HepG2 (cell line): ENCODE measurements around the gene SHCBP1L. TPM values are rescaled to one million over a fixed set of nuclear protein-coding genes. Genes with fewer than 3 reads are reported as not detected.

Experiments
- ATAC-seq: fragments of 200-7000 bp; cut with Tn5 transposase; 3 replicates; pipeline ENCODE4 v1.9.1; 2020; ENCODE audit warnings: mild to moderate bottlenecking, moderate library complexity
- BruUV-seq: library from RNA; stranded (reverse); fragments of 400-500 nt; replicated peaks from 2 replicates; lab custom pipeline; 2021; lab: Mats Ljungman, UMichigan
- CTCF ChIA-PET: fragments of 300-600 bp; formaldehyde crosslinking; extraction: SDS; loops from one replicate; lab custom pipeline; 2021; ENCODE audit warnings: low total read pairs, inconsistent platforms, low intra/inter-chr PET ratio; lab: Yijun Ruan, JAX
- POLR2A ChIA-PET: fragments of 350-600 bp; sonication (Branson Sonifier 250); formaldehyde crosslinking; loops from one replicate; lab custom pipeline; 2020; ENCODE audit warnings: antibody characterized with exemption, inconsistent platforms; lab: Yijun Ruan, JAX
- DNase-seq: peaks from one replicate; pipeline ENCODE4 v3.0.0-alpha.2; 2015; ENCODE audit warnings: low spot score
- FAIRE-seq: peaks from 3 replicates; lab custom pipeline; 2011; peaks lifted over from hg19 to GRCh38; lab: Jason Lieb, UNC
- H2AFZ ChIP-seq: one replicate; pipeline ENCODE4 v1.6.1; 2011; ENCODE audit warnings: low read length, inconsistent platforms
- H3K27ac ChIP-seq: fragments of 300-600 bp; 3 replicates; pipeline ENCODE4 v1.8.0; 2011; ENCODE audit warnings: mixed run types, mild to moderate bottlenecking, mixed read lengths, low read length, inconsistent platforms; ENCODE audit not compliant: insufficient read depth; ENCODE audit errors: extremely low read length
- H3K27me3 ChIP-seq, 2 experiments: fragments of 200-600 bp in 1 of 2; 2 replicates in 1 of 2; 3 replicates in 1 of 2; pipeline versions ENCODE4 v1.6.0 to v1.8.0; 2011; ENCODE audit warnings: low read length in 2 of 2, mild to moderate bottlenecking in 2 of 2, moderate library complexity in 2 of 2, inconsistent platforms in 1 of 2; ENCODE audit not compliant: insufficient read depth in 2 of 2, control insufficient read depth in 1 of 2
- H3K36me3 ChIP-seq, 2 experiments: fragments of 200-600 bp in 1 of 2; replicated peaks in 1 of 2; 2 replicates in 1 of 2; 3 replicates in 1 of 2; pipeline versions ENCODE4 v1.5.1 to v1.8.0; 2011; ENCODE audit warnings: low read length in 2 of 2, inconsistent platforms in 1 of 2; ENCODE audit not compliant: insufficient read depth in 2 of 2, control insufficient read depth in 1 of 2
- H3K4me1 ChIP-seq: 2 replicates; pipeline ENCODE4 v1.5.1; 2012; ENCODE audit warnings: low read length, inconsistent platforms; ENCODE audit not compliant: insufficient read depth
- H3K4me2 ChIP-seq: 2 replicates; pipeline ENCODE4 v1.6.0; 2011; ENCODE audit warnings: low read depth, low read length, inconsistent platforms
- H3K4me3 ChIP-seq, 3 experiments: fragments of 200-600 bp in 1 of 3; sonication (generic), shearing (Covaris generic) in 1 of 3; replicated peaks in 1 of 3; 2 replicates each; pipeline ENCODE4 v1.5.1; 2011 to 2016; ENCODE audit warnings: low read length in 3 of 3, inconsistent platforms in 2 of 3, low read depth in 2 of 3, mild to moderate bottlenecking in 2 of 3, control low read depth in 1 of 3, mixed read lengths in 1 of 3; ENCODE audit not compliant: insufficient read depth in 1 of 3
- H3K79me2 ChIP-seq: one replicate; pipeline ENCODE4 v1.6.1; 2011; ENCODE audit warnings: low read length, inconsistent platforms; ENCODE audit not compliant: insufficient read depth
- H3K9ac ChIP-seq: 2 replicates; pipeline ENCODE4 v1.6.0; 2011; ENCODE audit warnings: mild to moderate bottlenecking, low read depth, low read length, inconsistent platforms; ENCODE audit not compliant: insufficient read depth
- H3K9me3 ChIP-seq: 2 replicates; pipeline ENCODE4 v1.5.1; 2012; ENCODE audit warnings: mild to moderate bottlenecking, low read length
- H4K20me1 ChIP-seq: 2 replicates; pipeline ENCODE4 v1.6.0; 2011; ENCODE audit warnings: inconsistent platforms, mild to moderate bottlenecking, low read length, moderate library complexity; ENCODE audit not compliant: insufficient read depth
- ATF5 ChIP-seq: sonication (generic); formaldehyde crosslinking; IDR thresholded peaks from 2 replicates; pipeline ENCODE4 v1.4.0; 2020; ENCODE audit warnings: mild to moderate bottlenecking, low read depth, missing genetic modification reagents
- HMG20A ChIP-seq: IDR thresholded peaks from 2 replicates; pipeline ENCODE4 v1.6.1; 2016; ENCODE audit warnings: borderline replicate concordance
- KLF6 ChIP-seq: IDR thresholded peaks from 2 replicates; pipeline ENCODE4 v1.8.0; 2016; ENCODE audit warnings: missing biosample characterization, missing genetic modification reagents
- LCORL ChIP-seq, 2 experiments: fragments of 450-650 bp in 1 of 2; sonication (generic) in 1 of 2; formaldehyde crosslinking in 1 of 2; IDR thresholded peaks; 2 replicates each; pipeline versions ENCODE4 v1.5.0 to v1.6.1; 2017 to 2020; ENCODE audit warnings: antibody characterized with exemption in 1 of 2, missing genetic modification reagents in 1 of 2
- MED13 ChIP-seq: sonication (generic); formaldehyde crosslinking; IDR thresholded peaks from 2 replicates; pipeline ENCODE4 v1.5.0; 2020; ENCODE audit warnings: missing genetic modification reagents
- NFYC ChIP-seq: IDR thresholded peaks from 2 replicates; pipeline ENCODE4 v1.6.1; 2016; ENCODE audit warnings: missing genetic modification reagents, missing compliant biosample characterization
- SIN3A ChIP-seq: IDR thresholded peaks from 2 replicates; pipeline ENCODE4 v1.6.1; 2011; ENCODE audit warnings: low read depth, mild to moderate bottlenecking, control low read depth, low read length, borderline replicate concordance
- SP4 ChIP-seq: sonication (generic); formaldehyde crosslinking; IDR thresholded peaks from 2 replicates; pipeline ENCODE4 v1.8.1; 2023; ENCODE audit warnings: mild to moderate bottlenecking, missing genetic modification reagents
- ZFP36L2 ChIP-seq: sonication (generic); formaldehyde crosslinking; IDR thresholded peaks from 2 replicates; pipeline ENCODE4 v1.4.0; 2020; ENCODE audit warnings: missing genetic modification reagents
- ZIK1 ChIP-seq: sonication (generic); formaldehyde crosslinking; IDR thresholded peaks from 2 replicates; pipeline ENCODE4 v1.5.0; 2020; ENCODE audit warnings: mild to moderate bottlenecking, low read depth, missing genetic modification reagents, borderline replicate concordance
- ZNF280D ChIP-seq: sonication (generic); formaldehyde crosslinking; IDR thresholded peaks from 2 replicates; pipeline ENCODE4 v1.5.1; 2020; ENCODE audit warnings: mild to moderate bottlenecking, missing genetic modification reagents
- ZNF33B ChIP-seq: sonication (generic); formaldehyde crosslinking; IDR thresholded peaks from 2 replicates; pipeline ENCODE4 v1.5.1; 2020; ENCODE audit warnings: mild to moderate bottlenecking, missing genetic modification reagents
- ZNF34 ChIP-seq: sonication (generic); formaldehyde crosslinking; IDR thresholded peaks from 2 replicates; pipeline ENCODE4 v1.4.0; 2020; ENCODE audit warnings: mild to moderate bottlenecking, missing genetic modification reagents, borderline replicate concordance
- ZNF572 ChIP-seq: sonication (generic); formaldehyde crosslinking; IDR thresholded peaks from 2 replicates; pipeline ENCODE4 v1.5.1; 2020; ENCODE audit warnings: mild to moderate bottlenecking, missing genetic modification reagents
- WGBS: methylation state at CpG from one replicate; pipeline ENCODE4 v1.1.6; 2017; ENCODE audit warnings: low lambda C conversion rate; 5-methylcytosine and 5-hydroxymethylcytosine counted together
- in situ Hi-C: cut with HindIII; loops from 2 replicates; pipeline ENCODE4 v1.10.0; 2017; ENCODE audit warnings: low pct_unique_long_range_greater_than_20kb; ENCODE audit not compliant: extremely low pct_ligation_motif_present
- intact Hi-C: fragments of 100-400 bp; cut with micrococcal nuclease; formaldehyde crosslinking; loops from one replicate; pipeline ENCODE4 v1.10.0; 2022; ENCODE audit not compliant: unreplicated experiment
- polyA plus RNA-seq, 8 experiments: library from polyadenylated mRNA; depleted of rRNA in 3 of 8; stranded (reverse) in 7 of 8; unstranded in 1 of 8; fragments of >200 nt; fragmentation: Illumina TruSeq in 4 of 8; extraction: Trizol in 4 of 8; gene quantifications; 2 replicates each; pipeline versions ENCODE4 v1.2.1 to v1.2.3, GENCODE V29; 2011 to 2016; ENCODE audit warnings: low read depth in 4 of 8, missing spikeins in 1 of 8, mixed read lengths in 1 of 8; ENCODE audit not compliant: insufficient read depth in 1 of 8
- total RNA-seq, 5 experiments: library from RNA; depleted of rRNA; stranded (reverse); fragments of >200 nt; fragmentation: Illumina TruSeq; extraction: Trizol; gene quantifications; 2 replicates each; pipeline ENCODE4 v1.2.3, GENCODE V29; 2016; ENCODE audit warnings: low read depth in 1 of 5

The SHCBP1L gene
- total and polyA plus RNA-seq, 2 of the 13 experiments (the other 11 are each of a cell fraction or from before 2014, with no cell fraction given): not detected

- ATAC-seq (no peak), DNase-seq (no peak), FAIRE-seq (no peak)
- 43% methylated on average over 6 of the region's 6 CpGs for WGBS
- no peaks in the 10 kb centered on the region for H3K36me3 ChIP-seq
- H4K20me1 ChIP-seq: no peaks in the 10 kb centered on the region
- H2AFZ ChIP-seq: no peak overlapping the region
- ChIA-PET POLR2A (no interaction called here), CTCF (no interaction called here)
- BruUV-seq: no TSS peak
- H3K9me3 ChIP-seq: no peaks in the 10 kb centered on the region
- H3K4me2 ChIP-seq: no peak overlapping the region
- H3K27me3 ChIP-seq: no peaks in the 10 kb centered on the region; a peak in 1 of 5 replicates
- H3K9ac ChIP-seq: no peak overlapping the region
- no peak overlapping the region for H3K4me3 ChIP-seq
- intact Hi-C loops (no loop called here), in situ Hi-C loops (no loop called here)
- no peak for TF ChIP-seq ZNF280D (CRISPR knock-in tag)
- TF ChIP-seq ZIK1: no peak
- no peak for TF ChIP-seq ATF5 (CRISPR knock-in tag)
- TF ChIP-seq LCORL (IDR thresholded peaks at IDR 0.05): no peak
- TF ChIP-seq LCORL (CRISPR knock-in tag; IDR thresholded peaks at IDR 0.05): no peak
- no peak for TF ChIP-seq ZNF572 (CRISPR knock-in tag)
- no peak for TF ChIP-seq HMG20A (CRISPR knock-in tag)
- no peak for TF ChIP-seq ZNF34 (CRISPR knock-in tag)
- TF ChIP-seq SIN3A: no peak
- TF ChIP-seq SP4: no peak
- TF ChIP-seq NFYC (CRISPR knock-in tag): no peak
- no peak for TF ChIP-seq MED13 (CRISPR knock-in tag)
- no peak for TF ChIP-seq KLF6 (CRISPR knock-in tag)
- TF ChIP-seq ZNF33B (CRISPR knock-in tag): no peak
- no peak for TF ChIP-seq ZFP36L2 (CRISPR knock-in tag)
- H3K4me1 ChIP-seq: peaks cover 14% of the 10 kb centered on the region; the same call in 1 of the 2 replicates
- no peaks in the 10 kb centered on the region for H3K79me2 ChIP-seq
- no peak overlapping the region for H3K27ac ChIP-seq
These were observed 19.9 kb upstream of the SHCBP1L start for GRCh38 chr1:182972829-182973228.
